Endometrium (tissue), 2 donors: ENCODE data around the gene ADAM33.
A peak's percentile ranks its signal among the peaks of the same experiment; 100 is the strongest.

Experiments
- FAIRE-seq: peaks from 2 replicates; lab custom pipeline; 2012; peaks lifted over from hg19 to GRCh38; lab: Jason Lieb, UNC
- donor health status: control.
- donor health status: control.

Gene ADAM33

DNA sequence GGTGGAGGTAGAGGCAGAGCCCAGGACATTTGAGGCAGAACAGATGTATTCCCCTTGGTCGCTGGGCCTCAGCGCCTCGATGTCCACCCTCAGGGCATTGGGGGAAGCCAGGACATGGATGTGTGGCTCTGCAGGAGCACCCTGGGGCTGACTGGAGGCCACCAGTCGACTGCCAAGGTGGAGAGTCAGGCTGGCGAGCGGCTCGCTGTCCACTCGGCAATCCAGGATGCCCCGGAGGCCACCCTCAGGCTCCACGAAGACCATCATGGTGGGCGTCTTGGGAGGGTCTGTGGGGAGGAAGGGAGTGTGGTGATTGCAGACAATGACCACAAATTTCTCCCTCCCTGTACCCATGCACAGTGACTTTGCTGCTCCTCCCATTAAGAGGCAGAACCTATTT is 8.2 kb upstream of the ADAM33 start:
- FAIRE-seq, result no peak

DNA sequence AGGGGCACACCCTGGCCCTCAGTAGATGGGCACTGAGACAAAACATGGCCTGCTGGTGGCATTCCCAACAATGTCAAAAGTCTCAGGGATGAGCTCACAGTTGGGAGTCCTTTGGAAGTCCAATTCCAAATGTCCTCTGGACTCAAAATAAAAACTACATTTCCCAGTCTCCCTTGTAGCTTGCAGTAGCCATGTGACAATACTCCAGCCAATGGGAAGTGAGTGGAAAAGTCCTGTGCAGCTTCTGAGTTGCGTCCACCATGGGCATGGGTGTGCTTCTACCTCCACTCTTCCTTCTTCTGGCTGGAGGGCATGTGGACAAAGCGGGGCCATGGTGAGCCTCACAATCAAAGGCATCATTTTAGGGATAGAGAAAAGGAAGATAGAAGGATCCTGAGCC is 5.8 kb upstream of the ADAM33 start:
- peak; percentile 29 for FAIRE-seq

DNA sequence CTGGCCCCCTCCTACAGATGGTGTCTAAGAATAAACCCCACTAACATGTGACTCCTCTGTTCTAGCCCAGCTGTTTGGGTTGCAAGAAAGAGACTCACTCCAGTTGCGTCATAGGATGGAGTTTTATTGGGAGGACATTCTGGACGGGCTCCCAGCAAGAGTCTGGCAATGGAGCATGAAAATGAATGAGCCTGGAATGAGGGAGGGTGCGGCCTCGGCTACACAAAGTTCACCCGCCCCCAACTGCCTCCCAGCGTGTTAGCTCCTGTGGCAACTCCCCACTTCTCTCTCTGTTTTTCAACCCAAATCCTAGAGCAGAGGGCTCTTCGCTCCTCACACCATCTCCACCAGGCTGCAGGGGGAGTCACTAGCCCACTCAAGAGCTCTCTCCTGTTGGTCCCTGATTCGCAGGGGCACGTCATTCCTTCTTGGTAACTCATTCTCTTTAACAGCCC is 5.1 kb upstream of the ADAM33 start:
- FAIRE-seq, result peak; percentile 95

DNA sequence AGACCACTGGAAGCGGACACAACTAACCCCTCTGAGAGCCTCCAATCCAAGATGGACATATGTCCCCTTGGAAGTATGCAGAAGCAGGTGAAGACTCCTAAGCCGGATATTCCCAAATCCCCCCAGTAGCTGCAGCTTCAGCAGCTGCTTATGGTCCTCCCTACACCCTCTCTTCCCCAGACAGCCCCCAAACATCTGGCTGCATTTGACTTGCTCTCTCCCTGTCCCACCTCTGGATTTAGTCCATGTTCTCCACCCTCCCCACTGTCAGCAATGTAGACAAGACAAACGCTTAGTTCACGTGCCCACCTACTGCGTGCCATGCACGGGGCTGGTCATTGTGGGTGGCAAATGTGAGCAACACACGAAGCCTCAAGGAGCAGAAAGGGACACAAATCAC is 4.6 kb upstream of the ADAM33 start:
- no peak for FAIRE-seq

DNA sequence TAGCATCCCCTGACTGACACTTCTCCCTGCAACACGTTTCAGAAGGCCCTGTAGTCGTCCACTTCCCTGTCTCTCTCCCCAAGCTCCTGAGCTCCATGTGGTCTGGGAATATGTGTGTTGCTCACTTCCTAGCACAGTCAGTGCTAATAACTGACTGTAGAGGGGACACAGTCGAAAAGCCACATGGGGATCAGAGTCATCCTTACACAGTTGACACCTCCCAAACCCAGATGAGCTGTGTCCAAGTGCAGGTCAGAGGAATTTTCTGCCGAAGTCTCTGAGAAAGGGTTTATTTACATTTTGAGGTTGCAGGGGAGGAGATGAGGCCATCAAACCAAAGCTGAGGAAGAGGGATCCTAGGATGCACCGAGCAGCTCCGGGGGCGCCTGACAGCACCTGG is 3.5 kb upstream of the ADAM33 start:
- no peak for FAIRE-seq

DNA sequence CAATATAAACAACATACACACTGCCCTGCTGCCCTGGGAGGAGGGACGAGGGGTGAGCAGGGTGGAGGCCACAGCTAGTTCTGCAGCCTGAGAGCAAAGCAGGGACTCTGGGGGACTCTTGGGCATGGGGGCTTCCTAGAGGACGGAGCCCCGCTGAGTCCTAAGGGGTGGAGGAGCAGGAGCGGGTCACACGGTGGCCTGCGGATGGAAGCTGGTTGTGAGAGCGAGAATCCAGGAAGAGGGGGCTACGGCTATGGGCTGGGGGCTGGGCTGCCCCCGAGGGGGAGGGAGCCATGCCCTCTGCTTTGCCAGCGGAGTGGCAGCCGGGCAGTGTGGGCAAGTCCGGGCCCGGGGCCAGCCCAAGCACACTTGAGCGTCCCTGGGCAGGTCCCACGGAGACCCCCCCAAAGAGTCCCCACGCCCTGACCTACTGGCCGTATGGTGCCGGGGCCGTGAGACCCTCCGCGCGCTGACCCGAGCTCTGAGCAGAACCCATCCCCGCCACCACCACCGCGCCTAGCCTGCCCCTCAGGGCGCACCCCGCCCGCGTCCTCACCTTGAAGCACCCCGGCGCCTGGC is 369 bp downstream of the ADAM33 start:
- no peak for FAIRE-seq

DNA sequence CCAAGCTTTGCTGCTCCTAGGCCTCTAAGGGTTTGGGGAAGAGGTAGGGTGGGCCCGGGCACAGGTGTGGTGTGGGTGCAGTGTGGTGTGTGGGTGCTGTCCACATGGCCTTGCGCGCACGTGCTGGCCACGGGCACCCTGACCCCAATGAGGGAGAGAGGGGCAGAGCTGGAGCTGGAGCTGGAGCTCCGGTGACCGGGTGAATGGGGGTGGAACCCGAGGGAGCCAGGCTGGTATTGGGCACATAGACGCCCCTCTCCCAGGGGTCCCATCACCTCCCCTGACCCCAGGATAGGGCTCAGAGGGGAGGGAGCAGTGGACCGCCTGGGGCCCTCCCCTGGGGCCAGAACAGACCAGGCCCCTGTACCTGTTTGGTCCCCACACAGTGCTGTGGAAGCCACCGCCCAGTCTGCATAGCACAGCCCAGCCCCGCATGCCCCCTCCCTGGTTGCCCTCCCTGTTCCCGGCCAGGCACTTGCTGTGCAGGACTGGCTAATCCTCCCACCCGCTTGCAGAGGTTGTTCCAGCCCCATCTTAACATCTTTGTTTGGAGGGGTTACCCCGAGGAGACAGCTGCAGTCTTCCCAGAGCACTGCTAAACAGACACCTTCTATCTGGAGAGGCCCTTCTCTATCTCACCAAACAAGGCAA is 984 bp downstream of the ADAM33 start:
- no peak for FAIRE-seq

DNA sequence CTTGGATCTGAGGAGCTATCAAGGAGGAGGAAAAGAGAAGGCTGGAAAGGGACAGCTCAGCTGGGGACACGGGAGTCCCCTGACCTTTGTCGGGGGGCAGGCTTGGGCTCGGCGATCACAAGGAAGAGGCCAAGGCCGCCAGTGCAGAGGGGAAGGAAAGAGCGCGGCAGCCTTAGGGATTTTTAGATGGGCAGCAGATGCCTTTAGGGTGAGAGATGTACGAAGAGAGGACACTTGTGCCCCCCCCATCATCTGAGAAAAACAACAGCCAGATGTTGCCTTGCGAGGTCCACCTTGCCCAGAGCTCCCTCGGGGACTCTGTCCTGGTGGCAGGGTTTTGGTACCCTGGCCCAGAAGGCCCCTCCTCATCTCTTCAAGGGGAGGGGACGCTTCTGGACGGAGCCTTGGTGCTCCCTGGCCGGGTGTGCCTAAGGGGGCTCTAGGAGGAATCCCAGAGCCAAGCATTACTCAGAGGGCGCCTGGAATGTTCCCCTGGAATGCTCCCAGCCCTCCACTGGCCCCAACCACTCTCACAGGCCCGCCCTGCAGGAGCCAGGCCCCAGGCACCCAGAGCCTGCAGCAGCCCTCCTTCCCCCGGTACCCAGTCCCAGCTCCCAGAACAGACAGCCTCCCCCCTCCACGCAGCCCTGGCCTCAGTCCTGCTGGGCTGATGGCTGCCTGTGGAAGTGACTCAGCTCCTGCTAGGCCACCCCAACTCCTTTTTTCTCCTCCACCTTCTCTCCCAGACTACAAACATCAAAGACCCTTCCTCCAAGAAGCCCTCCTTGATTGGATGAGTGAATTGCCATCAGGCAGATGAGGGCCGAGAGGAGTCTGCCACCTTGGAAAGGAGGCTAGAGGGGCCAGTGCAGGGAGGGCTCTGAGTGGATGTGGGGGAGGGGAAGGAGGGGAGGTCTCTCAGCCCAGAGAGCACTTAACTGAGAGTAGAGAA is 1.8 kb downstream of the ADAM33 start:
- no peak for FAIRE-seq

DNA sequence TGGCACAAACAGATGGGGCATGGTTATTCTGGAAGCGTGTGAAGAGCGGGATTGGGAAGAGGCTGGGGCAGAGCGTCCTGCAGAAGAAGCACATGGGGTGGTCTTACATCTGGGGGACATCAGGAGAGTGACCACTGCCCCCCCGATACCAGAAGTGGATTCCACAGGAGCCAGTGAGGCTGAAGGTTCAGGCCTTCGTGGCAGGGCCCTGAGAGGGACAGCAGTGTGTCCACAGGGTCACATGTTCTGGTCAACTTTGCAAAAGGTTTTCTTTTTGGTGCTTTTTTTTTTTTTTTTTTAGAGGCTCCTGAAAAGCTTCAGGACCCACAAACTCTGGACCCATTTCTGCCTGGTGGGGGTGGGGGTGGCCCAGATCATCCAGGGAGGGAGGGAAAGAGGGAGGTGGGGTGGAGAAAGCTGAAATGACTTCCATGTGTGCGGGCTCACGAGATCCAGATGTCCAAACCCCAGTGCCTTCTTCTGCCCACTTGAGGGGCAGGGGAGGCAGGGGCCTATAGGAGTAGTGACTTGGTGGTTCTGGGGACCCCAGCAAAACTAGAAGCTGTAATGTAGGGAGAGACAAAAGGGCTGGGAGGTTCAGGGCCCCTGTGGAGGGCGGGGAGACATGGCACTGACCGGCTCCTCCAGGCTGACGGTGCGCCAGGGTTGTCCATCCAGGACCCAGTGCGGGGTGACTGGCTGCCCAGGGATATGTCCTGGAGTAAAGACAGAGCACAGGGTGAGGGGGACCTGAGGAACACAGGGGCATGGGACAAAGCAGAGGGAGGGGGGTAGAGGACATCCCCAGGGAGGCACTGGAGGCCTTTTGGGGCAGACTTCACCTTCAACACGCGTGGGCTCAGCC is 2.7 kb downstream of the ADAM33 start:
- FAIRE-seq, result no peak

DNA sequence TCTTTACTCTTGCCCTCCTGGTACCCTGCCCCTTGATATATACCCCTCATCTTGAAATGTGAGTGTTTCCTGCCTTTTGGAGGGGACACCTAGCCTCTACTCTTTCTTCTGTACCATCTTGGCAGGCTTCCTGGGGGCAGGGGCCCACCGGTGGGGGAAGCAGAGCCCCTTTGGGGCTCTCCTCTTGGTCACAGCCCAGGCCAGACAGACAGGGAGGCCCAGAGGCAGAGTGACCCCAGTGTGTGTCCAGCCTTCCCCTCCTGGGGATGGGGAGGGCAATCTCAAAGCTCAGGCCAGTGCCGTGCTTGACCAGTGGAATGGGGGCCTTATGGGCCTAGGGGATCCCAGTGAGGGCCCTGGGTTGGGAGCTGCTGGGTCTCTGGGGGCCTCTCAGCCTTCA is 3.6 kb downstream of the ADAM33 start:
- no peak for FAIRE-seq

DNA sequence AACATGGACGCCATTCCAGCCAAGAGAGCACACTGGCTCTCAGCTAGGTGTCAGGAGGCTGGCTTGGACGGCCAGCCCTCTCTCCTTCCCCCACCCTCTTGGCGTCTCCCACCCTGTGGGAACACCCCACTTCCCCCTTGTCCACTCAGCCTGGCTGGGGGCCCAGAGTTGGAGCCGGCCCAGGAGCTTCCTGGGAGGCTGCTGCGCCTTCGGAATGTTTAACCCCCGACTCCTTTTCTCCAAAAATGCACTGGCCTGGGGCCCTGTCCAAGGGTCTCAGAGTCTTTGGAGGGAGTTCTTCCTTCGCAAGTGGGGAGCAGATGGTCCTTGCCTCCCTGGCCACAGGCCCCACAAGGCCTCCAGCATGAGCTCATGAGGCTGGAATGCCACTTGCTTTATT is 4.1 kb downstream of the ADAM33 start:
- peak; percentile 77 for FAIRE-seq

DNA sequence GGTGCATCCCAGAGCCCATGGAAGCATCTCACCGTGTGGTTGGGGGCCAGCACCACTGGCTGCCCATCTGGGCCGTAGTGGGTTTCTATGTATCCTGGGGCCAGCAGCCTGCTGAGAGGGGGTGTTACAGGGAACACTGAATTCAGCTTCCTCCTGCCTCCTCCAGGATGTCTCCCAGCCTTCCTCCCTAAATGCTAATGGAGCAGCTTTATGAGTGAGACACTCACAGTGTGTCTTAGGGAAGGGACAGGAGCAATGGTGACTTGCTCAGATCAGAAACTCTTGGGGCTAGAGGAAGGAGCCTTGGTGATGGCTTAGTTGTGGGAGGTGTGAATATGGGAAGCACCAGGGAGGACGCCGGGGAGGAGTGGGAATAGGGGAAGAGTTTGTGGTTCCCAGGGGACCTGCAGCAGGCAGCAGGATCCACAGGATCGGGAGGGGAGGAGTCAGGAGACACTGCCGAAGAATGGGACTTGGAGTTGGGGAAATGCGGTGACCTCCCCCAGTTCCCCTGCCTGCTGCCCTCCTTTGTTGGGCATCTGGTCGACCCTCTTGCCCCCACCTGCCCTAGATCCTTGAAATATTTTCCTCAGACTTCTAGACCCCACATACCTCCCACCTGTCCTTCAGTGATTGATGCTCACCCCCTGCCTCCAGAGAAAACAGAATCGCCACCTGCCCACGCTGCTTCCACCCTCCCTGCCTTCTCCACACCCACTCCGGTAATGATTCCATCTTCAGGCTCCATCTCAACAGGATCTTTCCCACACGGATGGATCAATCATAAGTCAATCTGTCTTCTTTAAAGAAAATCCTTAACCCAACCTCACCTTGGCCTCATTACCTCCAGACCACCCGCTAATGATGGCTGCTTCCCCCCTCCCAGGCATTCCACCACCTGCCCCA is 6.6 kb downstream of the ADAM33 start:
- no peak for FAIRE-seq

DNA sequence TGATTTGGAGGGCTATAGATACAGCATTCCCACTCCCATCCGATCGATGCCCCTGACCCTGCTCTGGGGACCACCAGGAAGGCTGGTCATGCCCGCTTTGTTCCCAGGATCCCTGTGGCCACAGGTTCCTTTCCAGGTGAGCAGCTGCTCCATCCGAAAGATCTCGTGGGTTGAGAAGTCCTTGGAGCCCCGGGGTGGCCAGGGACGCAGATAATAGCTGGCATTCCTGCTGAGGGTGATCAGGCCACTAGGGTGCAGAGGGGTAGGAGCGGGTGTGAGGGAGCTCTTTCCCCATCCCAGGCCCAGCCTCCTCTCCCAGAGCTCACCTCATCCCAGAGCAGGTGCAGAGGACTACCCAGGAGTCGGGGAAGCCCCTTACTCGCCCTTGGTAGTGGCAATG is 7.4 kb downstream of the ADAM33 start:
- FAIRE-seq, result no peak

DNA sequence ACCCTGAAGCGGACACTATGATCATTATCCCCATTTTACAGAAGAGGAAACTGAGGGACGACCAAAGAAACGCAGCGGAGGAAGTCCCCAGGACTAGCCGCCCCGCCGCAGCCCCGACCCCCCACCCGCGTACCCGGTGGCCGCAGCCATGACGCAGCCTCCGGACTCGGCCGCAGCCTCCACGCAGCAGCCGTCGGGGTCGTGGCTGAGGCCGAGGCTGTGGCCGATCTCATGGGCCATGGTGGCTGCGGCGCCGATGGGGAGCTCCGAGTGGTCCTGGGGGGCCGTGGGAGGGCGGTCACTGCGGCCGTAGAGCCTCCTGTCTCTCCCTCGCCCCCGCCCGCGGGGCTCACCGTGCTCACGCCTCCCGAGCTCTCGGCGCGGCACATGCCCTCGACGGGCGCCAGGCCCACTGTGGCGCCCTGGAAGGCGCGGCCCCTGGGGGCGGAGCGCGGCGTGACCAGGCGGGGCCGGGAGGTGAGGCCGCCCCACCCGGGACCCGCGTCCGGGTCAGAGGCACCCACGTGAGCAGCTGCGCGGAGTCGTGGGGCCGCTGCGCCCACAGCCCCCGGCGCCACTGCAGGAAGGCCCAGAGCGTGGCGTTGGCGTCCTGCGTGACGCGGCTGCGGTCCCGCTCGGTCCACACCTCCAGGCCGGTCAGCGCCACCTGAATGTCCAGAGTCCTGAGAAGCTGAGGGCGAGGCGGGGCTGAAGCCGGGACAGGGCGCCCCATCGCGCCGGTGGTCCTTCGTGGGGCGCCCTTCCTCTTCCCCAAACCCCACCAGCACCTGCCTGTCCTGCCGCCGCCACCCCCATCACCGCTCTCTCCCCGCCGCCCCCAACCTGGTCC is 8.4 kb downstream of the ADAM33 start:
- no peak for FAIRE-seq

DNA sequence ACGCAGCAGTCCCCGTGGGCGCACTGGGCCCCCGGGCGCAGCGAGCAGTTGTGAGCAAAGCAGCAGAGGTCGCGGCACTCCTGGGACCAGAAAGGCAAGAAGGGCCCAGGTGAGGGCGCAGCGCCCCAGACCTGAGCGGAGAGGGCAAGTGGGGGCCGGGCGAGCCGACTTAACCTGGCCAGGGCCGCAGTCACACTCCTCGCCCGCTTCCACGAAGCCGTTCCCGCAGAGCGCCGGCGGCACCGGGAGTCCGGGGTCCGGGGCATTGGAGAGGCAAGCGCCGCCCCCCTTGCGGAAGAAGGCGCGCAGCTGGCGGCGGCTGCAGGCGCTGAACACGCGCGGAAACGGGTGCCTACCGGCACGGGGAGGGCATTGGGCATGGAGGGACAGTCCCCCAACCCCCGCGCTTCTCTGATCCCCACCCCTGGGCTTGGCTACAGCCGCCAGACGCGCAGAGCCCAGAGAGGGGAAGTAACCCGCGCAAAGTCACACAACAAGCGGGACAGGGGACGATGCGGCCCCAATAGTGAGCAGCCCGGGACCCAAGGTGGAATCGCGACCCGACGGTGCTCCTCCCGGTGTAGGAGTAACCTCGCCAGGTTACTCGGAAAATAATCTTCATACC is 9.2 kb downstream of the ADAM33 start:
- FAIRE-seq, result no peak

DNA sequence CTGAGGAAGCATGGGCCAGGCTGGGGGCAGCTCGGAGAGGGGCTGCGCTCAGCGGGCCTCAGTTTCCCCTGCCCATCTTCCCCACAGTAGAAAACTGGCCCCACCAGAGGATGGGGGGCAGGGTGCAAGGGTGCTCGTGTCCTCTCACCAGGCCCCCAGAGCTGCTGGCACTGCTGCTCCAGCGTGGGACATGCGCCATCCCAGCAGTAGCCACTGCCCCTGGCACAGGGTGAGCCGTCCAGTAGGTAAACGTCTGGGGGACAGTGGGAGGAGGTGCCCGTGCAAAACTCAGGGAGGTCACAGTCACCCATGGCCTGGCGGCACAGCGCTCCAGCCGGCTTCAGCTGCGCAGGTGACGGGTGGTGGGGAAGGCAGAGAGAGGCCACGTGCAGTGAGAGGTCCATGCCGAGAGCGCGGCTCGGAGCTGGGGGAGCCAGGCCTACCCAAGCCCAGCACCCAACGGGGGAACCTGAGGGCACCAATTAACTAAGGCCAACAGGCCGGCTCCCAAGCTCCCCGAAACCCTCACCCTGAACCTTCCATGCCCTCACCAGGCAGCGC is 9.7 kb downstream of the ADAM33 start:
- FAIRE-seq, result no peak

DNA sequence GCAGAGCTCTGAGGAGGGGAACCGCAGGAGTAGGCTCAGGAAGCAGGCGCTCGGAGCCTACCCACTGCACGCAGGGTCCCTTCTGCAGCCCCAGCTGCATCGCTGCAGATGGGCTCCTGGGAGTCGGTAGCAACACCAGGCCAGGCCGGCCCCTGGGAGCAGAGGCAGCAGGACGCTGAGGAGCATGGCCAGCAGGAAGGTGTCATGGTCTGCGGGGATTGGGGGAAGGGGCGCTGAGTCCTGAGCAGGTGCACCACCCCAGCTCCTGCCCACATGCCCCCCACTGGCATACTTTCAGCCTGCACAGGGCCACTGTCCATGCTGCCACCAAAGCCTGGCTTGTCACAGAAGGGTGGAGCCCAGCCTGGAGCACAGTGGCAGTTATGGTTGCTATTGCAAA is 10.9 kb downstream of the ADAM33 start:
- no peak for FAIRE-seq

DNA sequence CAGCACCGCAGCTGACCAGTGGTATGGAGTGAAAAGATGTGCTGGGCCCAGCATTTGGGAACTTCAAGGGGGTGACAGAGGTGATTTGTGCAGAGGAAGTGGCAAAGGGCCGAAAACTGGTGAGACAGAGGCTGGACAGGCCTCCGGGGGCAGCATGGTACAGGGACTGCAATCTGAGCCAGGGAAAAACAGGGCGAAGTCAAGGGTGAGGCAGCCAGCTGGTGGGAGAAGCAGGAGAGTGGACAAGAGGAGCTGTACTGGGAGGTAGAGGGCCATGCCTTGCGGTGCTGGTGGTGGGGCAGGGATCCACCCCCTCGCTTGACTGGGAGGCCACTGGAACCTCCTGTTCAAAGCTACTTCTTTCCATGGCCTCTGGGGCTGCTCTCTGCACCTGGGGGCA is 11.3 kb downstream of the ADAM33 start:
- no peak for FAIRE-seq

DNA sequence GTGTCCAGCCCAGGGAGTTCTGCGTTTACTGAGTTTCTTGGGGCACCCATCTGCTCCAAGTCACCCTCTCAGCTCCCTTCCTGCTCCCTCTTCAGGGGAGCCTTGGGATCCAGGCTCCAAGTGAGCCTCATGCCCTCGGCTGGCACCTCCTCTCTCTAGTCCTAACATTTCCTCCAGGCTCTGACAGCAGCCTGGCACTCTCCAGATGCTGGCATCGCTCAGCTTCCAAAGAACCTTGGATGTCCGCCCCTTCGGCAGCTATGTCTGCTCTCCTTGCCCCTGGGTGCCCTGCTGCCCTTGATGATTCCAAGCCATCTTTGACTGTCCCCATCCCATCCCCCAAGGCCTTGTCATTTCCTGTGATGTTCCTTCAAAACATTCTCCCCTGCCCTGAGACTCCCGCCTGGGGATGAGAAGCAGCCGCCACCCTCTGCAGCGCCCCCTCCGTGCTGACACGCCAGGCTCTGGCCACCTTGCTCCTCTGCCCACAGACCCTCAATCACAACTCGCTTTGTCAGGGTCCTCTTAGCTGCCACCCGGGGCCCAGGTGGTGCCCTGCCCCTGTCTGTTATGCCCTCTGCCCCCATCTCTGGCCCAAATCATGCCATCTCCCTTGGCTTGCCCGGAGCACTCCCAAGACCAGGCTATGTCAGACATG is 12.0 kb downstream of the ADAM33 start:
- no peak for FAIRE-seq
